ENCODE data around the gene SMPD4. TPM values are rescaled to one million over a fixed set of nuclear protein-coding genes. Genes with fewer than 3 reads are reported as not detected.
A peak's percentile ranks its signal among the peaks of the same experiment; 100 is the strongest.
"Not testable (repeated sequence)": the region's sequence is repeated elsewhere in the genome, so short reads cannot be mapped to it uniquely, and the experiment has no call there.

The SMPD4 gene
- total RNA-seq, 1 experiment from 2014 or later, result 95.8 TPM

DNA sequence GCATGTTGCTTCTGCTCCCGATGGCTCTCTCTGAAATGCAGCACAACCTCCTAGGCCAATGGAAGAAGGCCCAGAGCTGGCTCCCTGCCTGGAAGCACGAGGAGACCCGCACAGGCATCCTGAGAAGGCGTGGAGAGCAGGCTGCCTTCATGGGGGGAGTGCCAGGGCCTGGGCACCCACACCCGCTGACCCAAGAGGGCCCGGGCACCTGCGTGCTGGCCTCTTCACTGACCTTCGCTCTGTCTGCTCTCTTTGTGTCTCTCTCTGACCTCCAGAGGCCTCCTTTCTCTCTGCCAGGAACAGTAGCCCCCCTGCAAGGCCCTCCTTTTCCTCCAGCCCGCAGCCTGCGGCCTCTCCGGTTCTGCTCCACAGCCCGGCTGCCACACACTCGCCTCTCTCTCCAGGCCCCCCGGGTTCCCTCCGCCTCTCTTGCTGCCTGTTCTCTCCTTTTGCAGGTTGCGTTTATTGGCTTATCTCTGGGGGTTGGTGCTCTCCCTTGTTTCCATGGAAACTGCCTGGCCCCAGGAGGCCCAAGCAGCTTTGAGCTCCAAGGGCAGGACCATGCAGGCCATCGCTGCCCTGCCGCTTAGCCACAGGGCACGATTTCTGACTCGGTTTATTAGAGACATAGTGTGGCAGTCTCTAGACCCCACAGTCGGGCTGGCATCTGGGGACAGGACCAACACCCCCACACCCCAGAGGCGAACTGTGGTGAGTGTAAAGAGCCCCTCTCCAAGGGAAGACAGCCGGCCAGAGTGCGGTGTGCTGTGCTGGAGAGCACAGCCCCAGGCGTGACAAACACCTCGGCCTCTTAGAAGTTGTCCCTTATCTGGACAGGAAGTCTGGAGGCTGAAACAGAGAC is 2.3 kb upstream of the SMPD4 start:
- H3K27me3 Mint-ChIP-seq (ENCODE audit: low read depth), result no peaks in the 10 kb centered on the region
- ChIA-PET POLR2A (no interaction called here), CTCF (interaction anchor here (1.5 to 1.6 kb wide), 2 partner anchors 104 to 149 kb away, joined by 3 to 4 read pairs; no protein-coding TSS in a partner anchor)
- no peaks in the 10 kb centered on the region for H3K9me3 Mint-ChIP-seq
- no peak for TF ChIP-seq RORB (CRISPR knock-in tag; IDR thresholded peaks at IDR 0.05)
- TF ChIP-seq, protein P1, sequence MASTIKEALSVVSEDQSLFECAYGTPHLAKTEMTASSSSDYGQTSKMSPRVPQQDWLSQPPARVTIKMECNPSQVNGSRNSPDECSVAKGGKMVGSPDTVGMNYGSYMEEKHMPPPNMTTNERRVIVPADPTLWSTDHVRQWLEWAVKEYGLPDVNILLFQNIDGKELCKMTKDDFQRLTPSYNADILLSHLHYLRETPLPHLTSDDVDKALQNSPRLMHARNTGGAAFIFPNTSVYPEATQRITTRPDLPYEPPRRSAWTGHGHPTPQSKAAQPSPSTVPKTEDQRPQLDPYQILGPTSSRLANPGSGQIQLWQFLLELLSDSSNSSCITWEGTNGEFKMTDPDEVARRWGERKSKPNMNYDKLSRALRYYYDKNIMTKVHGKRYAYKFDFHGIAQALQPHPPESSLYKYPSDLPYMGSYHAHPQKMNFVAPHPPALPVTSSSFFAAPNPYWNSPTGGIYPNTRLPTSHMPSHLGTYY (CRISPR knock-in tag; IDR thresholded peaks at IDR 0.05), result no peak
- TF ChIP-seq, protein P2, sequence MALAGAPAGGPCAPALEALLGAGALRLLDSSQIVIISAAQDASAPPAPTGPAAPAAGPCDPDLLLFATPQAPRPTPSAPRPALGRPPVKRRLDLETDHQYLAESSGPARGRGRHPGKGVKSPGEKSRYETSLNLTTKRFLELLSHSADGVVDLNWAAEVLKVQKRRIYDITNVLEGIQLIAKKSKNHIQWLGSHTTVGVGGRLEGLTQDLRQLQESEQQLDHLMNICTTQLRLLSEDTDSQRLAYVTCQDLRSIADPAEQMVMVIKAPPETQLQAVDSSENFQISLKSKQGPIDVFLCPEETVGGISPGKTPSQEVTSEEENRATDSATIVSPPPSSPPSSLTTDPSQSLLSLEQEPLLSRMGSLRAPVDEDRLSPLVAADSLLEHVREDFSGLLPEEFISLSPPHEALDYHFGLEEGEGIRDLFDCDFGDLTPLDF (CRISPR knock-in tag; IDR thresholded peaks at IDR 0.05), result no peak
- no peak for TF ChIP-seq ZNF416 (CRISPR knock-in tag; IDR thresholded peaks at IDR 0.05)
- TF ChIP-seq, protein P3, sequence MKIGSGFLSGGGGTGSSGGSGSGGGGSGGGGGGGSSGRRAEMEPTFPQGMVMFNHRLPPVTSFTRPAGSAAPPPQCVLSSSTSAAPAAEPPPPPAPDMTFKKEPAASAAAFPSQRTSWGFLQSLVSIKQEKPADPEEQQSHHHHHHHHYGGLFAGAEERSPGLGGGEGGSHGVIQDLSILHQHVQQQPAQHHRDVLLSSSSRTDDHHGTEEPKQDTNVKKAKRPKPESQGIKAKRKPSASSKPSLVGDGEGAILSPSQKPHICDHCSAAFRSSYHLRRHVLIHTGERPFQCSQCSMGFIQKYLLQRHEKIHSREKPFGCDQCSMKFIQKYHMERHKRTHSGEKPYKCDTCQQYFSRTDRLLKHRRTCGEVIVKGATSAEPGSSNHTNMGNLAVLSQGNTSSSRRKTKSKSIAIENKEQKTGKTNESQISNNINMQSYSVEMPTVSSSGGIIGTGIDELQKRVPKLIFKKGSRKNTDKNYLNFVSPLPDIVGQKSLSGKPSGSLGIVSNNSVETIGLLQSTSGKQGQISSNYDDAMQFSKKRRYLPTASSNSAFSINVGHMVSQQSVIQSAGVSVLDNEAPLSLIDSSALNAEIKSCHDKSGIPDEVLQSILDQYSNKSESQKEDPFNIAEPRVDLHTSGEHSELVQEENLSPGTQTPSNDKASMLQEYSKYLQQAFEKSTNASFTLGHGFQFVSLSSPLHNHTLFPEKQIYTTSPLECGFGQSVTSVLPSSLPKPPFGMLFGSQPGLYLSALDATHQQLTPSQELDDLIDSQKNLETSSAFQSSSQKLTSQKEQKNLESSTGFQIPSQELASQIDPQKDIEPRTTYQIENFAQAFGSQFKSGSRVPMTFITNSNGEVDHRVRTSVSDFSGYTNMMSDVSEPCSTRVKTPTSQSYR (CRISPR knock-in tag; IDR thresholded peaks at IDR 0.05), result no peak
- TF ChIP-seq, protein P4, sequence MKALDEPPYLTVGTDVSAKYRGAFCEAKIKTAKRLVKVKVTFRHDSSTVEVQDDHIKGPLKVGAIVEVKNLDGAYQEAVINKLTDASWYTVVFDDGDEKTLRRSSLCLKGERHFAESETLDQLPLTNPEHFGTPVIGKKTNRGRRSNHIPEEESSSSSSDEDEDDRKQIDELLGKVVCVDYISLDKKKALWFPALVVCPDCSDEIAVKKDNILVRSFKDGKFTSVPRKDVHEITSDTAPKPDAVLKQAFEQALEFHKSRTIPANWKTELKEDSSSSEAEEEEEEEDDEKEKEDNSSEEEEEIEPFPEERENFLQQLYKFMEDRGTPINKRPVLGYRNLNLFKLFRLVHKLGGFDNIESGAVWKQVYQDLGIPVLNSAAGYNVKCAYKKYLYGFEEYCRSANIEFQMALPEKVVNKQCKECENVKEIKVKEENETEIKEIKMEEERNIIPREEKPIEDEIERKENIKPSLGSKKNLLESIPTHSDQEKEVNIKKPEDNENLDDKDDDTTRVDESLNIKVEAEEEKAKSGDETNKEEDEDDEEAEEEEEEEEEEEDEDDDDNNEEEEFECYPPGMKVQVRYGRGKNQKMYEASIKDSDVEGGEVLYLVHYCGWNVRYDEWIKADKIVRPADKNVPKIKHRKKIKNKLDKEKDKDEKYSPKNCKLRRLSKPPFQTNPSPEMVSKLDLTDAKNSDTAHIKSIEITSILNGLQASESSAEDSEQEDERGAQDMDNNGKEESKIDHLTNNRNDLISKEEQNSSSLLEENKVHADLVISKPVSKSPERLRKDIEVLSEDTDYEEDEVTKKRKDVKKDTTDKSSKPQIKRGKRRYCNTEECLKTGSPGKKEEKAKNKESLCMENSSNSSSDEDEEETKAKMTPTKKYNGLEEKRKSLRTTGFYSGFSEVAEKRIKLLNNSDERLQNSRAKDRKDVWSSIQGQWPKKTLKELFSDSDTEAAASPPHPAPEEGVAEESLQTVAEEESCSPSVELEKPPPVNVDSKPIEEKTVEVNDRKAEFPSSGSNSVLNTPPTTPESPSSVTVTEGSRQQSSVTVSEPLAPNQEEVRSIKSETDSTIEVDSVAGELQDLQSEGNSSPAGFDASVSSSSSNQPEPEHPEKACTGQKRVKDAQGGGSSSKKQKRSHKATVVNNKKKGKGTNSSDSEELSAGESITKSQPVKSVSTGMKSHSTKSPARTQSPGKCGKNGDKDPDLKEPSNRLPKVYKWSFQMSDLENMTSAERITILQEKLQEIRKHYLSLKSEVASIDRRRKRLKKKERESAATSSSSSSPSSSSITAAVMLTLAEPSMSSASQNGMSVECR (CRISPR knock-in tag; IDR thresholded peaks at IDR 0.05; ENCODE audit: borderline replicate concordance), result no peak
- TF ChIP-seq, protein P5, sequence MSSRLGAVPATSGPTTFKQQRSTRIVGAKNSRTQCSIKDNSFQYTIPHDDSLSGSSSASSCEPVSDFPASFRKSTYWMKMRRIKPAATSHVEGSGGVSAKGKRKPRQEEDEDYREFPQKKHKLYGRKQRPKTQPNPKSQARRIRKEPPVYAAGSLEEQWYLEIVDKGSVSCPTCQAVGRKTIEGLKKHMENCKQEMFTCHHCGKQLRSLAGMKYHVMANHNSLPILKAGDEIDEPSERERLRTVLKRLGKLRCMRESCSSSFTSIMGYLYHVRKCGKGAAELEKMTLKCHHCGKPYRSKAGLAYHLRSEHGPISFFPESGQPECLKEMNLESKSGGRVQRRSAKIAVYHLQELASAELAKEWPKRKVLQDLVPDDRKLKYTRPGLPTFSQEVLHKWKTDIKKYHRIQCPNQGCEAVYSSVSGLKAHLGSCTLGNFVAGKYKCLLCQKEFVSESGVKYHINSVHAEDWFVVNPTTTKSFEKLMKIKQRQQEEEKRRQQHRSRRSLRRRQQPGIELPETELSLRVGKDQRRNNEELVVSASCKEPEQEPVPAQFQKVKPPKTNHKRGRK (CRISPR knock-in tag; IDR thresholded peaks at IDR 0.05; ENCODE audit: borderline replicate concordance), result no peak
- TF ChIP-seq ZBTB21 (CRISPR knock-in tag; IDR thresholded peaks at IDR 0.05; ENCODE audit: borderline replicate concordance), result no peak
- H3K4me1 Mint-ChIP-seq, result peaks cover 7% of the 10 kb centered on the region
- H3K36me3 Mint-ChIP-seq, result no peaks in the 10 kb centered on the region
- H3K27ac Mint-ChIP-seq, result no peak overlapping the region
- ATAC-seq, result no peak
- H3K4me3 Mint-ChIP-seq, result peak overlapping the region; percentile 66
- DNase-seq (ENCODE audit: low spot score), result no peak

DNA sequence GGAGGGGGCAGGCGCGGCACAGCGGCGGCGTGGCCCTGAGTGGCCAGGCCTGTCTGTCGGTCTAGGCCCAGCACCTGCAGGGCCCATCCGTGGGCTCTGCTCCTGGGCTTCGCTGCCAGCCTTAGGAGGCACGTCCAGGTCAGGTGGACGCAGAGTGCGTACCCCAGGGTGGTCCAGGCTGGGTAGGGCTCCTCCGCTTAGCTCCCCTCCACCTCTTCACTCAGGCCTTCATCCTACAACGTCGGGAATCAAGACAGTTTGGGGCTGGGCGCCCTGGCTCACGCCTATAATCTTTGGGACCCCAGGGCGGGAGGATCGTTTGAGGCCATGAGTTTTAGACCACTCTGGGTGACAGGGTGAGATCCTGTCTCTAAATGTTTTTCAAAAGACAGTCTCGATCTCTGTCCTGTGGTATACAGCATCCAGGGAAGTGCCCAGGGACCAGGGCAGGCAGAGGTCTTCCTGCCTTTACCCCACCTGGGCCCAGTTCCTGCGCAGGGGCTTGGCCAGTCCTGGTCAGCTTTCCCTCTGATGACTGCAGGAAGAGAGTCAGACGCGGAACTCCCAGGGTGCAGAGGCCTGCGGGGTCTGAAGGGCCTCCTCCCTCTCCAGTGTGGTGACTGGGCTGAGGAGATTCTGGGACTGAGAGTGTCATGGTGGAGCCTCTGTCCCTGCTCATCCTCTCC is 1.6 kb upstream of the SMPD4 start:
- DNase-seq (ENCODE audit: low spot score); ATAC-seq; POLR2A ChIA-PET; H3K27me3 Mint-ChIP-seq (ENCODE audit: low read depth); H3K4me1 Mint-ChIP-seq; H3K9me3 Mint-ChIP-seq; H3K36me3 Mint-ChIP-seq; H3K27ac Mint-ChIP-seq: not testable (repeated sequence)
- TF ChIP-seq KAT7 (CRISPR knock-in tag; IDR thresholded peaks at IDR 0.05; ENCODE audit: borderline replicate concordance), result 0 out of 2 replicates have a peak, but pooled peaks have one; percentile 11
- peak overlapping the region; percentile 66 for H3K4me3 Mint-ChIP-seq
- CTCF ChIA-PET, result interaction anchor here (1.5 kb wide), 1 partner anchor 150 kb away, joined by 4 read pairs; no protein-coding TSS in a partner anchor

Data from WTC11 (cell line).